HuH-7 (cell line): ENCODE measurements around the gene SDCCAG8.

Experiments
- DNase-seq: peaks from one replicate; pipeline ENCODE4 v3.0.0; 2011; ENCODE audit warnings: low spot score

The SDCCAG8 gene

DNA sequence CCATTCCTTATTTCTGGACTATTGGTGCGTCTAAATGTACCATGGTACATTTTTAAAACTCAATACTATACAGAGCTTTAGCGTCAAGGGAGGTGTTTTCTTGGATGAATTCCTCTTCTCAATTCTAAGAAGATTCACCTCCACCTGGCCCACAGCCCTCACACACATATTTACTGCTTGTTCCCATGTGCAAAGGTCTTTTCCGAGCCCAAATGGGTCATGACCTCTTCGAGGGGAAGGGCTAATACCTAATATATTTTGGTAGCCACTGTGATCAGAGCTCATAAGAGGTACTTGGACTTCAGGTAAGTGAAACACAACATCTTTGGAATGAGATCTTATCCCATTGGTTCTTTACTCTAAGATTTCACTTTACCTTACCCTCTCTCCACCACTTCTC lies 205.9 kb downstream of the SDCCAG8 start:
- DNase-seq, result no peak

DNA sequence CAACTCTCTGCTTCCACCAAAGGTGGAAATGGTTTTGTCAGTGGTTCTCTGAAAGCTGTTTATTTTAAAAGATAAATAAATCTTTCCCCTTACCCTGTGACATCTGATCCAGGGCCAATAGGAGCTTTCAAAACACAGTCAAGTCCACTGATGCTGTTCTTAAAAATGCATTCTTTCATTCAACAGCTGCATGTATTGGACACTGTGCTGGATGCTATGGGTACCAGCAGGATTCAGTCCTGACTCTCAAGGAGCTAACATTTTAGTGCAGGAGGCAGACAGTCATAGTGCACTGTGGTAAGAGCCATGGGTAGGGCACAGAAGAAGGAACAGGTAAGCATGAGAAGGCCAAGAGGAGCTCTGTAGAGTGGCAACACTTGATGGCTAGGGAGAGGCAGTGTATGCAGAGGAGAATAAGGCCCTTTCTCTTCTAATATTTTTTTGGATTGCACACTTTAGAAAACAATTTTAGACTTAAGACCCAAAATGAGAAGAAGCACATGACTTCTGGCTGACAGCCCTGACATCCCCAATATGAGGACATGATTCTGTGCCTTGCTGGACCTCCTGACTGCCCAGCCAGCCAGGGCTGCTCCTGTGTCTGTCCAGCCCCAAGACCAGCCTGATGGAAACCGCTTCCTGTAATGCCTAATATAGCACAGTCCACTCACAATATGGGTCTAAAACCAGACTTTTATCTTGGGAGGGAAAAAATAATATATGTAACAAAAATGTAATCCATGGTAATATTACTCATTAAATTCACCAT lies 207.3 kb downstream of the SDCCAG8 start:
- DNase-seq, result no peak

DNA sequence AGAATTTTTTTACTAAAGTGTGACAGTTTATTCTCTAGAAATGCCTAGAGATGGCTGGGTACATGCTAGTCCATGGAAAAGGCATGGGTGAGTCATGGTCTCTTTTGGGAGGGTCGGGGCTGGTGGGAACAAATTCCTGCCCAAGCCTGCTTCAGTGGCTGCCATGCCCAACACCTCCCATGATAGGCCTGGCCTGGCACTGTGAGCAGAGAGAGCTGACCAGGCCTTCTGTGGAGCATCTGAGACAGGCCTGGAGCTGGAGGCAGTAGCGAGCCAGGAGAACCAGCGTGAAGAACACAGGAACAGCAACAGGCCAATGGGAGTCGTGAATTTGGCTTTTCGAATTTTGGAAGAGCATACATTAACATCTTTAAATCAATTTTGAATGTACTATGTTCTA lies 209.2 kb downstream of the SDCCAG8 start:
- DNase-seq, result no peak

DNA sequence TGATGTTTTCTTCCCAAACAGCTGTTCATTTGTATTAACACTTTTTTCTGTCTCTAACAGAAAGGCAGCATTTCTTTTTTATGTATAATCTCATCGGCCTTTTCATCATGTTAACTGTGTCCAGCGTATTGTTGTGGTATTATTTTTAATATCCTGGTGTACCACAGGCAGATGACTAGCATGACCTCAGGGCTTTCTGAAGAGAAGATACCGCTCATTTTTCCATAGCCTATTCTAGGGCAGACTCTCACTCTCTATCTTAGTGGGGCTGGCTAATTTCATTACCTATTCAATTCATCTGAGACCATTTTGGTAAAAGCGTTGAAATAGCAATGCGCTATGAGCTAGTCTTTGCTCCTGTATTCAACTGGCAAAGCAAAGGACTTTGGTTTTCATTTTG lies 209.9 kb downstream of the SDCCAG8 start:
- no peak for DNase-seq

DNA sequence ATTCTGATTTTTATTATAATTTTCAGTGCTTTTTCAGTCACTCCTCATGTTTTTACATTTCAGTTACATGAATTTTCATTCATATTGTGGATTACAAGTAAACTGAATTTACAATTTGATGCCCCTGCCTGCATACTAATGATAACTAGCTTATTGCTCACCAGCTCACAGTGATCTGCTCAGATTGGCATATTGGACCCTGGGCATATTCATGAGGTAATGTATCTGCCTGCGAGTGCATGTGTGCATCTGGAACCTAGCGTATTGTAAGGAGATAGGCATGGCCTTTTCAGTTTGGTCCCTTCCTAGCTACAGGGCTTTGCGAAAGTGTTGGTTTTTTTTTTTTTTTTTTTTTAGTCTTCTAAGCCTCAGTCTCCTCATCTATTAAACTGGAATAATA lies 213.7 kb downstream of the SDCCAG8 start:
- no peak for DNase-seq

DNA sequence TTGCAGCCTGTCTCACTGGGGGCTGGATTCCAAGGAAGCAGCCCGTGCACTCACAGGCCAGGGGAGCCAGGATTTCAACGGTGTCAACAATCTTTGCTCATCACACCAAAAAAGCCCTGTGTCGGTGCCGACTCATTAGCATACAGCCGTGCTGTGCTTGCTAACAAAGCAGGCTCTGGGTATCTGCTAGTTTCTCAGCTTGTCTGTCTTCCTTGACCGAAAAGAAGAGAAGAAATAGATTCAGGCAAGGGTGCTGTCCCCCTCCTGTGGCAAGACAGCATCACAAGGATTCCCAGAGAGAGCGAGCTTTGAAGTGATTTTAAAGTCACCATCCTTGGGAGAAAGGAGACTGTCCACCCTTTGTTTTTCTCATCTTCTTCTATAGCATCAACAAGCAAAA lies 214.7 kb downstream of the SDCCAG8 start:
- no peak for DNase-seq

DNA sequence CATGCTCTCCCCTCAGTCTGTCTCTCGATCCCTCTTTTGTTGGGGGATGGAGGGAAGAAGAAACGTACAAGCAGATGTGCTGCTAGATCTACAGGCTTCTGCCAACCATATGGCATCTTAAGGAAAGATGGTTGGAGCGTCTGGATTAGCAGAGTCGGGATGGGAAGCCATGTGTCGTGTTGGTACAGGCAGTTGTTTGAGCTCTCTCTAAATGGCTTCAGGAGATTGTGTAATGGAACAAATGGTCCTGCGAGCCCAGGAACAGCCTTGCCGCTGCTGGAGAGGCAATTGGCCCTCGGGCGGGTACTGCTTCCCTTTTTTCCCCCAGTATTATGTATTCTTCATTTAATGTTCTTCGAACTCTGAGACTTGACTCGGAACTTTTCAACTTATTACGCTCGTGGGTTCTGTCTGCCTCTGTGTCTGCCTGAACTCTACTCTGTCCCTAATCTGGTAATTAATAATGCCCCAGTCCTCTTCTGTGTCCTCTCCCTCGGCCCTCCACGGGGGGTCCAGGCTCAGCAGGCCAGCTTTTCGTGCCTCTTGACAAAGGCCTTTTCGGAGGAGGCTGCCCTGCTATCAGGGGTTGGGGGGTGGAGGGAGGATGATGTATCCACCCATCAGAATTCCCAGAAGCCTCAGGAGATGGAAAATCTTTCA lies 215.3 kb downstream of the SDCCAG8 start:
- no peak for DNase-seq

DNA sequence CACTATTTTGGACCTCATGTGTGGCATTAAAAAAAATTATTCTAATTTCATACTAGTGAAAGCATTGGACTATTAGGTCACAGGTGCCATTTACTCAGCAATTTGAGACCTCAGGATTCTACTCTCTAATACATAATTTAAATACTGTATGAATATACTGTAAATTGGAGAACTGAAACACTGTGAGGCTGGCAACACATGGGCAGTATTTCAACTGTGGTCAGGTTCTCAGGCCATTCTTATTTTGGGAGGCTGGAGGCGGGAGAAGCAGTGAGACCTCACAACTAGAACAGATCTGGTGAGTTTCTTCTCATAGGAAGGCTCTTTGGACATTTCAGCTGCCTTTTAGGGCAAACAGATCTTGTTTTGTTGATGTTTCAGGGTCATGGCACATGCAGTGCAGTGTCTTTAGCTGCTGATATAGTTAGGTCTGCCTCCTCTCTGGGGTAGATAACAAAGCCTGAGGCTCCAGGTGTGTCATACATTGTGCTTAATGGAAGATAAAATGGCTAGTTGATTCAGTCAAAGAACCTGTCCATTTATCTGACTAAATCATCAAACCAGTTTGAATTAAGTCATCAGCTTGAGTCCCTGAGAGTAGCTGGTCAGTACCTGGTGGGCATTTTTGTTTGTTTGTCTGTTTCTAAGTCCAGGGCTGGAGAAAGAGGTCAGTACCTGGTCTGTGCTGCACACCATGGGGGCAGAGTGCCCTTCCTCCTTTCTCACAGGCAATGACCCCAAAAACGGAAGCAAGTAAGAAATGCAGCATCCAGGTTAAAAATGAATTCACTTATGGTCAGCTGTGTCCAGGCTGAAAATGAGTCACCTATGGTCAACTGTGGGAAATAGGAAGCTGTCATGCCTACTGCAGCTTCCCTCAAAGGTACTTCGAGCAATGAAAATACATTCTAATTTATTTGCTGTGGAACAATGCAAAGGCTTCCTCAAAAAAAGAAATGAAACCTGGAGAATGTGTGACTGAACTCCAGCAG lies 216.2 kb downstream of the SDCCAG8 start:
- no peak for DNase-seq

DNA sequence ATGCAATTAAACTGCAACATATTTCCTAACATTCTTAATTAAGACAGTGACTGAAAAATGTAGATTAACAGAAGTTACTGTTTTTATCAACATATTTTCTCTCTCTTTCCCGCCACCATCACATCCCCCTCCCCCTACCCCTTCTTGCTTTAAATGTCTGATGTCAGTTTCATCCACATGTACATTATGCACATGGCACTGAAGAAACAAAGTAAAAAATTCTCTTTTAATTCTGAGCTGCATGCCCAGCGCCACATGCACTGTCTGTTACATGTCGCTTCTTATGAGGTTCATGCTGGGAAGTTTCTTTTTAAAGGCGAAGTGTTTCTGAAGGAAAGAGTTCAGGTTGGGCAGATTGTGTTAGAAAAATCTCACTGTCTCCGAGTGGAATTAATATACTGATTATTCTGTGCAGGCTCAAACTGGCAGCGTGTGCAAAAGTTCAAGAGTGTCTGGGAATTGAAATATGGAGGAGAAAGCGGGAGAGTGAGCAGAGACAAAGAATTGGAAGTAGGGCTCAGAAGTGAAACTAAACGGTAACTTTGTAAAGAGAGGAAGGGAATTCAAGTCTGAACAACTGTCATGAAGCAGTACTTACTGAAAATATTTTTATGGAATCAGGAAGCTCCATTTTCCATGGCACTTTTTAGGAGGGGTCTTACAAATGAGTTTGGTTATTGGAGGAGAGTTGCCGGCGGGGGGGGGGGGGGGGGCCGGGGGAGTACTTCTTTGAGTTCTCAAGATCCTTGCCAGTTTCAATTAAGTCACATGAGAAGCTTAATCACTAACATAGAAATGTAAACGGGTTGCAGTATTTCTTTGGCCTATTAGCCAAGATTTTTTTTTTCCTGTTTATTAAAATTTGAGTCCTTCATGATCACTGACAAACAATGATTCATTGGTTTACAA lies 217.6 kb downstream of the SDCCAG8 start:
- DNase-seq, result no peak

DNA sequence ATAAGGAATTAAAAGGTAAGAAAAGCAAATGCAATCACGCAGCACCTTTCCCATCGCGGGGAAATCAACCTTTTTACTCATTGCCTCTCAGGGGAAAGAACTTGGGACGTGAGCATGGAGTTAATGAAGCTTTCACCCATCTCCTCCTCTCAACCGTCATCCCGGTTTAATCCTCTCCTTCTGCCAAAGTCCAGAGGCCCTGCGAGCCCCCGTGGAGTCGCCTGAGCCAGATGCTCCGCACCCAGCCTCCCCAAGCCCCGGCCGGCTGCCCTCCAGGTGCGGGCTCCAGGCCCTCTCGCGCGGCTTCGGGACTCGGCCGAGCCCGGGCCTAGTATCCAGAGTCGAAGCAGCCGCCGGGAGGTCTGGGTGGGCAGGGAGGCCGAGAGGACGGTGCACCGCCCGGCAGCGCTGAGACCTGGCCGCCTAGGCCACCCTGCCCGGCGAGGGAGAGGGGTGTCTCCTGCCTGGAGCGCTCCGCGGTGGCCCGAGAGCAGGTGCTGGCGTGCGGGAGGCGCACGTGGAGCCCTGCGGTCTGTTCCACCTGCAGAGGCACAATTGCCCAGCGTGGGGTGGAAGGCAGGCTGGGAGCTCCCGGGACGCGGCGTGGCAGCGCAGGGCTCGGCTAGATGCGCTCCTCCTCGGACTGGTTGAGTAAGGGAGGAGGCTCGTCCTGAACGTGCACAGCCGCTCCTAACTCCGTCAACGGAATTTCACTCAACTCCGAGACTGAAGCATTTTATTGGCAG lies 218.5 kb downstream of the SDCCAG8 start:
- no peak for DNase-seq

DNA sequence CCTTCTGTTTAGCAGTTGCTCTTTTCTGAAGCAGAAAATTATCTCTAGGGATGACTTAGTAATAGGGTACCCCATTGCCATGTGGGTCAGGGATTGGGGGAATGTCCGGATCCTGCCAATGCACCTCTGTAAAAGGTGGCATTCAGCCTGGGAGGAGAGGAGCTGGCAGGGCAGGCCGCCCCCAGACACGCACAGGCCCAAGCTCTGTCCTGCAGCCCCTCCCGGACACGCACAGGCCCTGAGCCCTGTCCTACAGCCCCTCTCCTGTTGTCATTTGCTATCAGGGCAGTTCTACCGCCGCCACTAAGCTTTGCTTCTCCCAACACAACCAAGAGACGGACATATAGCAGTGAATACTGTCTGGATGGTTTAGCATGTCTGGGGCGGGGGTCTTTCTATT lies 219.1 kb downstream of the SDCCAG8 start:
- DNase-seq, result no peak

DNA sequence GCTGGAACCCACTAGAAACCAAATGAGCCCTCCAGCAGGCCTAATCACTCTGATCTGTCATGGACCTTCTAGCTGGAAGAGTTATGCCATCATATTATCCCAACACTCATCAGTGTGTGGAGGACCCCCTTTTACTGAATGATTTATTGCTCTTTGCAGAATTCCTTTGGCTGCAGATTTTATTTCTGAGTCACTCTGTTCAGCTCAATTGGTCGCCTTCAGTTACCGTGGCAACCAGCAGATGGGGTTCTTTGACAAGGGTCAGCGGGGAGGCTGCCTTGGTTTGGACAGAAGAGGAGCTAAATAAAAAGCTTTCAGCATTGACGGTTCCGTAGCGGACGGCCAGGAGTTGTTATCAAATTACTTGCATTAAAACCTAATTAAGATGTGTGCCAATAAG lies 220.1 kb downstream of the SDCCAG8 start:
- no peak for DNase-seq

DNA sequence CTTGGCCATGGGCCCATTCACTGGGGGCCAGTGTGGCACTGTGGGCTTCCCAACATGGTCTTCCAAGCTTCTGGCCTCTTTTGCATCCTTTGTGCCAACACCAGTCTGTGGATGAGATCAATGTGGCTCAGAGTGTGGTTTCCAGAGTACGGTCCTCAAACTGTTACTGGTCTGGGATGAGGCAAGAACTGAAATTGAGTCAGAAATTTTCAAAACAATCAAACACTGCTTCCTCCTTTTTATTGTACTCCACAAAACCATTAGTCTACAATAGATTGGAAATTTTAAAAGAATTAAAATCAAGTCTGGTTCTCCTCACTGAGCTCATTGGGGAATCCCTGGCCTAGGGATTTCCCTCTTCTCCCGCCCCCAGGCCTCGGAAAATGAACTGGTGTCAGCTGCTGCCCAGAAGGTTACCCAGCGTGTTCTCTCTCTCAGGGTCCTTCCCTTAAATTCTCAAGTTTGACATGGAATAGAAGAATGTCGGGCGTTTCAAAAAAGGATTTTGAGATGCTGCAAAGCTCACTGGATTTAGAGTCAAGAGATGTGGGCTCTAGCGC lies 222.0 kb downstream of the SDCCAG8 start:
- no peak for DNase-seq

DNA sequence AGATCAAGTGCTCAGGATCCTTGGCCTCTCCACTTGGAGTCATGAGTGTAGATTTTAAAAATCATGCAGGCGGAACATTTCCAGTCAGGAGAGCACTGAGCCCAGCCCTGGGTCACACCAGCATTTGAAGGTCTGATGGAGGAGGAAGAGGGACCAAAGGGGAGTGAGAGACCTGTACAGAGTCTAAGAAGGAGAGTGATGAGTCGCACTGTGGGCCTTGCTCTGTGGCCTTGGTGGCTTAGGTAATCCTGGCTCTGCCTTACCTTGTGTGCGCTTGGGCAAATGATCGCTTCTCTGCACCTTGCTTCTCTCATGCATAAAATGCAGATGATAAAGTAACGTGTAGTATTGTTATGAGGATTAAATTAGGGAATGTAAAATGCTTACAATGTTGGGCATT lies 225.3 kb downstream of the SDCCAG8 start:
- DNase-seq, result no peak

DNA sequence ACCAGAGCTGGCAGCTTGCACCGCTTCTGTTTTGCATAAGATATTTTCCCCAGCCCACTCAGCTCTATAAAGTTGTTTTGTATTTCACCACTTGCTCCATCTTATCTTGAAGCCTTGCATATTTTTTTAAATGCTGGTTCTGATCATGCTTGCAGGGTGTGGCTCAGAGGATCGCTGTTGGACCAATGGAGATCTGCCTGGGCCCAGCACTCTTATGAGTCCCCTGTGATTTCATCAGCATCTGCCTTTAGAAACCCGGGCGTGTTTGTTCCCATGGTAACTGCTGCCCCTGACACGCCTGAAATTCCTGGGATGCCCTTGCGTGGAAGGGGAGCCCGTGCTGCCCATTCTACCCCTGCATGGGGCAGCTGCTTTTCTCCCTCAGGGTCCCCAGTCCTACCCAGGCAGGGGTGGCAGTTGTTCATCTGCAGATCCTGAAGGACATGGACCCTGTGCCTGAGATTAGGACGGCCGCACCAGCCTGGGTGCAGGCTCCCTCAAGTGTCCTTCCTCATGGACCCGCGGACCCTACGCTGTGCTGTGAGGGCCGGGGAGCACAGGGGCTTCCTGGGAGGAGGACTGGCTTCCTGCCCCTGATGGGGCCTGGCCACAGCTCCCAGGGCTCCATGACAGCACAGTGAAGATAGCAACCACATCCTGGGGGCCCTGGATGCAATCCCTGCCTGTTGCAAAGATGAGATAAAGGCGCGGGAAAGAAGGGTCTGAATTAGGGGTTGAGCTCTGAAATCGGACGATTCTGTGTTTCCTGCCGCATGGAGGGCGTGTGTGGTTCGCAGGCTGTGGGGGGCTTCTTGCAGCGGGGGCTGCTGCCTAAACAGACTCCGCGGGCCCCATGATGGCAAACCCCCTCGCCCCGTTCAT lies 226.5 kb downstream of the SDCCAG8 start:
- no peak for DNase-seq

DNA sequence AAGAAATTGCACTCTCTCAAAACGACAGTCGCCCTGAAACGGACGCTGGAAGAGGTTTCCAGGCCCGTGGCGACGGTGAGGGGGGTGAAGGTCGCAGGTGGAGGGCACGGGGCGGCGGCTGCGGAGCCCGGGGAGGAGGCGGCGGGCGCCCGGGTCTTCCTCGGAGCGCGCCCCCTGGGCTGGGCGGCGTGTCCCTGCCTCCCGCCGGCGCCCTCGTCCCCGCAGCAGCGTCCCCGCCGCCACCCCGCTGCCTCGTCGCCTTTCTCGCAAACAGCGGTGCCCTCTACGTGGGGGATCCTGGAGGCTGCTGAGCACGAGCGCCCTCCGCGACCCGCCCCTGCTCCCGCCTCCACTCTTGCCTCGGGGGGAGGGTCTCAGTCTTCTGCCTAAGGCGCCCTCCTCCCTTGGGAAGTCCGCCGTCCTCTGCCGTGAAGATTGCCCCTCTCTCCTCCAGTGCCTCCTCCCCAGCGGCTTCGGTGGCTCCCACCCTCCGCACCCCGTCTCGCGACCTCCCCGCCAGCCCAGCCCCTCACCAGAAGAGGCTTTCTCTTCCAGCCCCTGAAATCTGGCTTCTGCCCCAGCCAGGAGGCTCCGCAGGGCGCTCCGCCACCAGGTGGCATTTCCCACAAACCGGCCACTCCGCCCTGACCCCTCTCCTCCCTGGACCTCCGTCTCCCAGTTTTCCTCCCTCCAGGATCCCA lies 227.4 kb downstream of the SDCCAG8 start:
- DNase-seq, result no peak

DNA sequence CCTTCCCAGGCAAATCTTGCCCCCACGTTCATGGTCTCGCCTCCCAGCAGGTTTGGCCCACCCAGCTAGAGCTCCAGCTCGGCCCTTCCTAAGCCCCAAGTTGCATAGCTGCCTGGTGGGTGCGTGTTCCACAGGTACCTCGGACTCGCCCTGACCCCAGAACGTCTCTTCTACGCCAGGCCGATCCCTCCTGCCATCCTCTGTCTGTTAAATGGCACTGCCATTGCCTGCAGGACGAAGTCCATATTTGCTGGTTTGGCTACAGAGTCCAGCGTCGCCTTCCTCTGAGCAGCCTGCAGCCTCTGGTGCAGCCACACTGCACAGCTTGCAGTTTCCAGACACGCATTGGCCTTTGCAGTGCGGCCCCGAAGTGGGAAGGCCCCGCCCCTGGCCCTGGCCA lies 228.1 kb downstream of the SDCCAG8 start:
- DNase-seq, result no peak

DNA sequence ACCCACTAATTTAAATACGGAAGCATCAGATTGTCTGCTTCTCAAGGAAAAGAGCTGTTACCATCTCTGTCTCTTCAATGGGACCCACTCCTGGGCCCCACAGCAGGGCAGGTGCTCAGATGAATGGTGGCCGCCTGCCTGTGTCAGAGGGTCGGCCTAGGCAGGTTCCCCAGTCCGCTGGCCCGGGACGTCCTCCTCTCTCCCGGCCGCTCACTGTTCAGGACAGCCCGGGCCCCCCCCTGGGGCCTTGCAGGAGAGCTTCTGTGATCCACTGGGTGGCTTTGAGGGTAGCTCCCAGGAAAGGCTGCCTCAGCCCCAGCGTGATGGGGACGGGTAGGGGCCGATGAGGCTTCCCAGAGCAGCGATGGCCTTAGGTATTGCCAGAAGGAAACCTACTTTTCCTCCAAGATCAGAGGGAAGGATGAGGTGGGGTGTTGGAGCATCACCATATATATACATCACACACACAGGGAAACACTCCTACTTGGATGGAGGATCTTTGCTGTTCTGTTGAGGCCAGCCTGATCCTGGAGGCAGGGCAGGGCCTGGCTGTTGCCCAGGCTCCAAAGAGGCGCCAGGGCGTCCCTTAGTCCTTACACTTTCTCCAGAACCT lies 231.3 kb downstream of the SDCCAG8 start:
- no peak for DNase-seq
